ENCODE data around the gene ZNF383. TPM values are rescaled to one million over a fixed set of nuclear protein-coding genes. Genes with fewer than 3 reads are reported as not detected.

Gene ZNF383
- total and polyA plus RNA-seq, 9 of the 15 experiments (the other 6 are each of a cell fraction or from before 2014, with no cell fraction given): 2.0 to 8.2 (median 5.3) TPM

DNA sequence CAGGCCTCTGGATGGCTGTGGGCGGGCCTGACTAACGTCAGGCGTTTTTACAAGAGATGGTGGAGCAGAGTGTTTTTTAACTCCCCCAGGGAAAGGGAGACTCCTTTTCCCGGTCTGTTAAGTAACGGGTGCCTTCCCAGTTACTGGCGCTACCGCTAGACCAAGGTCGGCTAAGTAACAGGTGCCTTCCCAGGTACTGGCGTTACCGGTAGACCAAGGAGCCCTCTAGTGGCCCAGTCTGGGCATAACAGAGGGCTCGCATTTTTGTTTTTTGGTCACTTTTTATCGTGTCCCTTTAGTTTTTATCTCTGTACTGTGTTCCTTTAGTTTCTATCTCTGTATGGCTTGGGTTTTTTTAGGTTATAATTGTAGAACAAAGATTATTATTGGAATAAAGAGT lies 10.0 kb downstream of the ZNF383 start (continued):
- TF ChIP-seq, protein P1, sequence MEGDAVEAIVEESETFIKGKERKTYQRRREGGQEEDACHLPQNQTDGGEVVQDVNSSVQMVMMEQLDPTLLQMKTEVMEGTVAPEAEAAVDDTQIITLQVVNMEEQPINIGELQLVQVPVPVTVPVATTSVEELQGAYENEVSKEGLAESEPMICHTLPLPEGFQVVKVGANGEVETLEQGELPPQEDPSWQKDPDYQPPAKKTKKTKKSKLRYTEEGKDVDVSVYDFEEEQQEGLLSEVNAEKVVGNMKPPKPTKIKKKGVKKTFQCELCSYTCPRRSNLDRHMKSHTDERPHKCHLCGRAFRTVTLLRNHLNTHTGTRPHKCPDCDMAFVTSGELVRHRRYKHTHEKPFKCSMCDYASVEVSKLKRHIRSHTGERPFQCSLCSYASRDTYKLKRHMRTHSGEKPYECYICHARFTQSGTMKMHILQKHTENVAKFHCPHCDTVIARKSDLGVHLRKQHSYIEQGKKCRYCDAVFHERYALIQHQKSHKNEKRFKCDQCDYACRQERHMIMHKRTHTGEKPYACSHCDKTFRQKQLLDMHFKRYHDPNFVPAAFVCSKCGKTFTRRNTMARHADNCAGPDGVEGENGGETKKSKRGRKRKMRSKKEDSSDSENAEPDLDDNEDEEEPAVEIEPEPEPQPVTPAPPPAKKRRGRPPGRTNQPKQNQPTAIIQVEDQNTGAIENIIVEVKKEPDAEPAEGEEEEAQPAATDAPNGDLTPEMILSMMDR (IDR thresholded peaks at IDR 0.05 in 2 of 3, conservative IDR thresholded peaks at IDR 0.05 in 1 of 3; ENCODE audit: insufficient read depth in 2 of 3, low read depth in 1 of 3, low read length in 3 of 3): peak; percentile 58 to 67 (median 59)
- TF ChIP-seq ZFP30 (CRISPR knock-in tag; IDR thresholded peaks at IDR 0.05; ENCODE audit: borderline replicate concordance): no peak

DNA sequence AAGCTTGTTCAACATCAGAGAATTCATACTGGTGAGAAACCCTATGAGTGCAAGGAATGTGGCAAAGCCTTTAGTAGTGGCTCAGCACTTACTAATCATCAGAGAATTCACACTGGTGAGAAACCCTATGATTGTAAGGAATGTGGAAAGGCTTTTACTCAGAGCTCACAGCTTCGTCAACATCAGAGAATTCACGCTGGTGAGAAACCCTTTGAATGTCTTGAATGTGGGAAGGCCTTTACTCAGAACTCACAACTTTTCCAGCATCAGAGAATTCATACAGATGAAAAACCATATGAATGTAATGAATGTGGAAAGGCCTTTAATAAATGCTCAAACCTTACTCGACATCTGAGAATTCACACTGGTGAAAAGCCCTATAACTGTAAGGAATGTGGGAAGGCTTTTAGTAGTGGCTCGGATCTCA lies 25.2 kb downstream of the ZNF383 start:
- ATAC-seq: no peak
- Histone ChIP-seq H3K9me3 (replicated peaks; ENCODE audit: control insufficient read depth, insufficient read depth, low read depth, low read length) (peaks cover 6% of the 10 kb centered on the region; the same call in 1 of the 2 replicates), H3K27ac (ENCODE audit: extremely low read depth, low read depth, low read length) (no peak overlapping the region), H3K4me1 (replicated peaks in 1 of 2; ENCODE audit: control insufficient read depth in 2 of 2, insufficient read depth in 2 of 2, low read length in 2 of 2) (no peaks in the 10 kb centered on the region), H4K20me1 (replicated peaks; ENCODE audit: control insufficient read depth, insufficient read depth, low read length) (no peaks in the 10 kb centered on the region), H3K36me3 (ENCODE audit: control insufficient read depth, insufficient read depth, low read length) (peaks cover 40% of the 10 kb centered on the region), H3K9ac (ENCODE audit: insufficient read depth in 1 of 2, low read depth in 2 of 2, low read length in 2 of 2) (no peak overlapping the region), H2AFZ (ENCODE audit: low read depth, low read length) (no peak overlapping the region), H3K9me1 (ENCODE audit: control insufficient read depth, insufficient read depth, low read length) (no peaks in the 10 kb centered on the region), H3K4me3 (no peak overlapping the region), H3K27me3 (ENCODE audit: control insufficient read depth in 2 of 2, insufficient read depth in 2 of 2, low read length in 2 of 2) (no peaks in the 10 kb centered on the region), H3K79me2 (ENCODE audit: control insufficient read depth, insufficient read depth, low read length) (no peaks in the 10 kb centered on the region), H3K4me2 (ENCODE audit: insufficient read depth, low read length) (no peak overlapping the region)
- BruUV-seq (replicated peaks): no TSS peak
- FAIRE-seq: no peak
- no peak for DNase-seq (ENCODE audit: extremely low read depth in 1 of 4, low spot score in 3 of 4)
- POLR2A ChIA-PET: no interaction called here
- in situ Hi-C loops (cut with MboI) (no loop called here), intact Hi-C loops (cut with micrococcal nuclease) (no loop called here)
- WGBS (ENCODE audit: insufficient coverage, low coverage, missing lambda C conversion rate): 77% methylated on average over 4 of the region's 4 CpGs
- CTCF ChIA-PET (ENCODE audit: low intra/inter-chr PET ratio): no interaction called here
- TF ChIP-seq ZNF274 (IDR thresholded peaks at IDR 0.05; ENCODE audit: borderline replicate concordance, low read depth, low read length) (peak; percentile 99), MCM7 (IDR thresholded peaks at IDR 0.05) (no peak), TRIM28 (IDR thresholded peaks at IDR 0.05) (peak; percentile 72; the same call in 1 of the 2 replicates)
- TF ChIP-seq, protein P2, sequence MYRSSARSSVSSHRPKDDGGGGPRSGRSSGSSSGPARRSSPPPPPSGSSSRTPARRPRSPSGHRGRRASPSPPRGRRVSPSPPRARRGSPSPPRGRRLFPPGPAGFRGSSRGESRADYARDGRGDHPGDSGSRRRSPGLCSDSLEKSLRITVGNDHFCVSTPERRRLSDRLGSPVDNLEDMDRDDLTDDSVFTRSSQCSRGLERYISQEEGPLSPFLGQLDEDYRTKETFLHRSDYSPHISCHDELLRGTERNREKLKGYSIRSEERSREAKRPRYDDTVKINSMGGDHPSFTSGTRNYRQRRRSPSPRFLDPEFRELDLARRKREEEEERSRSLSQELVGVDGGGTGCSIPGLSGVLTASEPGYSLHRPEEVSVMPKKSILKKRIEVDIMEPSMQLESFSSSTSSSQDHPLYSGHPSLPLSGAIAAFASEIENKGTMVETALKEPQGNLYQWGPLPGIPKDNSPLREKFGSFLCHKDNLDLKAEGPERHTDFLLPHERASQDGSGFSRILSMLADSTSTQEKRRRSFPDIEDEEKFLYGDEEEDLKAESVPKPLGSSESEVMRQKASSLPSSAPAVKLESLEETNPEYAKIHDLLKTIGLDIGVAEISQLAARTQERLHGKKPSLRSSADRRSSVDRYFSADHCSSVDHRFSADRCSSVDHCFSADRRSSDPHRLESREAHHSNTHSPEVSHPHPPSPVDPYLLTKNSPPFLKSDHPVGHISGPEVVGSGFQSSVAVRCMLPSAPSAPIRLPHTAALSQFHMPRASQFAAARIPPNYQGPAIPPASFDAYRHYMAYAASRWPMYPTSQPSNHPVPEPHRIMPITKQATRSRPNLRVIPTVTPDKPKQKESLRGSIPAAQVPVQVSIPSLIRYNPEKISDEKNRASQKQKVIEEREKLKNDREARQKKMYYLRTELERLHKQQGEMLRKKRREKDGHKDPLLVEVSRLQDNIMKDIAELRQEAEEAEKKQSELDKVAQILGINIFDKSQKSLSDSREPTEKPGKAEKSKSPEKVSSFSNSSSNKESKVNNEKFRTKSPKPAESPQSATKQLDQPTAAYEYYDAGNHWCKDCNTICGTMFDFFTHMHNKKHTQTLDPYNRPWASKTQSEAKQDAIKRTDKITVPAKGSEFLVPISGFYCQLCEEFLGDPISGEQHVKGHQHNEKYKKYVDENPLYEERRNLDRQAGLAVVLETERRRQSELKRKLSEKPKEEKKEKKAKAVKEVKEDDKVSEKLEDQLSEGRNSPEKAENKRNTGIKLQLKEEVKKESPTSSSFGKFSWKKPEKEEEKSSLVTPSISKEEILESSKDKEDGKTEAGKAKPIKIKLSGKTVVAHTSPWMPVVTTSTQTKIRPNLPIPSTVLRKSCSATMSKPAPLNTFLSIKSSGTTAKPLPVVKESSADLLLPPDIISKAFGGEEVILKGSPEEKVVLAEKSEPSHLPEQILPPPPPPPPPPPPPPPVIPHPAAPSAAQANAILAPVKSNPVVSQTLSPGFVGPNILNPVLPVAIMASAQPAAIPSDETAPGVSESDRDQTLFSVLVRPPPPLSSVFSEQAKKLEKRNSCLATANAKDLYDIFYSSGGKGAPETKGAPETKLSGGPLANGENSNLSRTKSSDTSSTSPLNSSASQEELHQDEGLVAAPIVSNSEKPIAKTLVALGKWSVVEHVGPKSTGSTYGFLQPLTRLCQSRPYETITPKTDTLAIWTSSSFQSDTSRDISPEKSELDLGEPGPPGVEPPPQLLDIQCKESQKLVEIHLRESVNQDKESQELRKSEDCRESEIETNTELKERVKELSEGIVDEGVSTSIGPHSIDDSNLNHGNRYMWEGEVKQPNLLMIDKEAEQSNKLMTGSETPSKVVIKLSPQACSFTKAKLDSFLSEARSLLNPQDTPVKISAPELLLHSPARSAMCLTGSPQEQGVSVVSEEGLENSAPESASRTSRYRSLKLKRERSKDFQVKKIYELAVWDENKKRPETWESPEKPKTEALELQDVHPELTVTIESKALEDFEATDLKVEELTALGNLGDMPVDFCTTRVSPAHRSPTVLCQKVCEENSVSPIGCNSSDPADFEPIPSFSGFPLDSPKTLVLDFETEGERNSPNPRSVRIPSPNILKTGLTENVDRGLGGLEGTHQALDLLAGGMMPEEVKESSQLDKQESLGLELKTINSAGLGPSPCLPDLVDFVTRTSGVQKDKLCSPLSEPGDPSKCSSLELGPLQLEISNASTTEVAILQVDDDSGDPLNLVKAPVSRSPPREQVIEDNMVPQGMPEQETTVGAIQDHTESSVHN (IDR thresholded peaks at IDR 0.05; ENCODE audit: borderline replicate concordance in 1 of 2, low read depth in 1 of 2): no peak
